ENCODE results near the gene MST1.

Gene MST1

GRCh38 chr3:49711489-49711888 lies 22.2 kb upstream of the MST1 start:
- 97 to 100% methylated on average over 4 to 5 of the region's 5 CpGs for WGBS, 2 experiments (ENCODE audit: insufficient coverage in 2 of 2)
- H3K36me3 ChIP-seq (ENCODE audit: control insufficient read depth, insufficient read depth, low read length), result peaks cover 3% of the 10 kb centered on the region
- no peak overlapping the region for H3K27ac ChIP-seq (ENCODE audit: low read depth, low read length, severe bottlenecking)
- H3K9me3 ChIP-seq (ENCODE audit: control insufficient read depth, low read length), result no peaks in the 10 kb centered on the region
- H3K4me1 ChIP-seq (ENCODE audit: control insufficient read depth, insufficient read depth, low read length, poor library complexity, severe bottlenecking), result no peaks in the 10 kb centered on the region
- H3K4me3 ChIP-seq (ENCODE audit: extremely low read depth, insufficient read depth, low read length, poor library complexity, severe bottlenecking), result no peak overlapping the region

- 92 to 96% methylated on average over 3 to 6 of the region's 8 CpGs for WGBS, 2 experiments (ENCODE audit: insufficient coverage in 2 of 2)
Measured at GRCh38 chr3:49709852-49710251, 20.6 kb upstream of the MST1 start.

GRCh38 chr3:49707113-49707480 lies 17.8 kb upstream of the MST1 start:
- peaks cover 23% of the 10 kb centered on the region for H3K36me3 ChIP-seq (ENCODE audit: control insufficient read depth, insufficient read depth, low read length)
- 90 to 98% methylated on average over 4 of the region's 4 CpGs for WGBS, 2 experiments (ENCODE audit: insufficient coverage in 2 of 2)
- H3K9me3 ChIP-seq (ENCODE audit: control insufficient read depth, low read length), result no peaks in the 10 kb centered on the region
- no peak overlapping the region for H3K4me3 ChIP-seq (ENCODE audit: extremely low read depth, insufficient read depth, low read length, poor library complexity, severe bottlenecking)
- no peaks in the 10 kb centered on the region for H3K4me1 ChIP-seq (ENCODE audit: control insufficient read depth, insufficient read depth, low read length, poor library complexity, severe bottlenecking)
- H3K27ac ChIP-seq (ENCODE audit: low read depth, low read length, severe bottlenecking), result no peak overlapping the region

More at GRCh38 chr3:49709852-49710251, 20.6 kb upstream of the MST1 start:
- Histone ChIP-seq H3K9me3 (ENCODE audit: control insufficient read depth, low read length) (no peaks in the 10 kb centered on the region), H3K27ac (ENCODE audit: low read depth, low read length, severe bottlenecking) (no peak overlapping the region), H3K4me1 (ENCODE audit: control insufficient read depth, insufficient read depth, low read length, poor library complexity, severe bottlenecking) (no peaks in the 10 kb centered on the region), H3K36me3 (ENCODE audit: control insufficient read depth, insufficient read depth, low read length) (peaks cover 6% of the 10 kb centered on the region), H3K4me3 (ENCODE audit: extremely low read depth, insufficient read depth, low read length, poor library complexity, severe bottlenecking) (no peak overlapping the region)

- Histone ChIP-seq H3K9me3 (ENCODE audit: control insufficient read depth, low read length) (no peaks in the 10 kb centered on the region), H3K4me1 (ENCODE audit: control insufficient read depth, insufficient read depth, low read length, poor library complexity, severe bottlenecking) (no peaks in the 10 kb centered on the region), H3K4me3 (ENCODE audit: extremely low read depth, insufficient read depth, low read length, poor library complexity, severe bottlenecking) (no peak overlapping the region), H3K36me3 (ENCODE audit: control insufficient read depth, insufficient read depth, low read length) (peaks cover 23% of the 10 kb centered on the region), H3K27ac (ENCODE audit: low read depth, low read length, severe bottlenecking) (no peak overlapping the region)
- WGBS, 2 experiments (ENCODE audit: insufficient coverage in 2 of 2), result 96 to 100% methylated on average over 8 to 9 of the region's 9 CpGs
Measured at GRCh38 chr3:49706456-49707112, 17.3 kb upstream of the MST1 start.

GRCh38 chr3:49705390-49705960 lies 16.2 kb upstream of the MST1 start:
- no peak overlapping the region for H3K4me3 ChIP-seq (ENCODE audit: extremely low read depth, insufficient read depth, low read length, poor library complexity, severe bottlenecking)
- no peaks in the 10 kb centered on the region for H3K9me3 ChIP-seq (ENCODE audit: control insufficient read depth, low read length)
- no peaks in the 10 kb centered on the region for H3K4me1 ChIP-seq (ENCODE audit: control insufficient read depth, insufficient read depth, low read length, poor library complexity, severe bottlenecking)
- H3K36me3 ChIP-seq (ENCODE audit: control insufficient read depth, insufficient read depth, low read length), result peaks cover 26% of the 10 kb centered on the region
- no peak overlapping the region for H3K27ac ChIP-seq (ENCODE audit: low read depth, low read length, severe bottlenecking)
- WGBS, 2 experiments (ENCODE audit: insufficient coverage in 2 of 2), result 97% methylated on average over 10 to 14 of the region's 17 CpGs

- no peaks in the 10 kb centered on the region for H3K9me3 ChIP-seq (ENCODE audit: control insufficient read depth, low read length)
- H3K27ac ChIP-seq (ENCODE audit: low read depth, low read length, severe bottlenecking), result no peak overlapping the region
- H3K36me3 ChIP-seq (ENCODE audit: control insufficient read depth, insufficient read depth, low read length), result peaks cover 33% of the 10 kb centered on the region
- WGBS, 2 experiments (ENCODE audit: insufficient coverage in 2 of 2), result 94 to 95% methylated on average over 7 to 8 of the region's 8 CpGs
- H3K4me1 ChIP-seq (ENCODE audit: control insufficient read depth, insufficient read depth, low read length, poor library complexity, severe bottlenecking), result no peaks in the 10 kb centered on the region
- H3K4me3 ChIP-seq (ENCODE audit: extremely low read depth, insufficient read depth, low read length, poor library complexity, severe bottlenecking), result no peak overlapping the region
Measured at GRCh38 chr3:49704629-49705028, 15.4 kb upstream of the MST1 start.

GRCh38 chr3:49703956-49704355 lies 14.7 kb upstream of the MST1 start:
- H3K4me1 ChIP-seq (ENCODE audit: control insufficient read depth, insufficient read depth, low read length, poor library complexity, severe bottlenecking), result peaks cover 5% of the 10 kb centered on the region
- WGBS, 2 experiments (ENCODE audit: insufficient coverage in 2 of 2), result 90 to 99% methylated on average over 4 to 7 of the region's 7 CpGs
- H3K9me3 ChIP-seq (ENCODE audit: control insufficient read depth, low read length), result no peaks in the 10 kb centered on the region
- no peak overlapping the region for H3K27ac ChIP-seq (ENCODE audit: low read depth, low read length, severe bottlenecking)
- H3K36me3 ChIP-seq (ENCODE audit: control insufficient read depth, insufficient read depth, low read length), result peaks cover 33% of the 10 kb centered on the region
- H3K4me3 ChIP-seq (ENCODE audit: extremely low read depth, insufficient read depth, low read length, poor library complexity, severe bottlenecking), result no peak overlapping the region

- Histone ChIP-seq H3K27ac (ENCODE audit: low read depth, low read length, severe bottlenecking) (no peak overlapping the region), H3K36me3 (ENCODE audit: control insufficient read depth, insufficient read depth, low read length) (peaks cover 33% of the 10 kb centered on the region), H3K4me3 (ENCODE audit: extremely low read depth, insufficient read depth, low read length, poor library complexity, severe bottlenecking) (no peak overlapping the region), H3K9me3 (ENCODE audit: control insufficient read depth, low read length) (no peaks in the 10 kb centered on the region), H3K4me1 (ENCODE audit: control insufficient read depth, insufficient read depth, low read length, poor library complexity, severe bottlenecking) (peaks cover 8% of the 10 kb centered on the region)
- 78 to 82% methylated on average over 9 to 10 of the region's 14 CpGs for WGBS, 2 experiments (ENCODE audit: insufficient coverage in 2 of 2)
Measured at GRCh38 chr3:49703443-49703927, 14.2 kb upstream of the MST1 start.

- Histone ChIP-seq H3K27ac (ENCODE audit: low read depth, low read length, severe bottlenecking) (no peak overlapping the region), H3K4me3 (ENCODE audit: extremely low read depth, insufficient read depth, low read length, poor library complexity, severe bottlenecking) (no peak overlapping the region), H3K36me3 (ENCODE audit: control insufficient read depth, insufficient read depth, low read length) (peaks cover 38% of the 10 kb centered on the region), H3K4me1 (ENCODE audit: control insufficient read depth, insufficient read depth, low read length, poor library complexity, severe bottlenecking) (peaks cover 8% of the 10 kb centered on the region), H3K9me3 (ENCODE audit: control insufficient read depth, low read length) (no peaks in the 10 kb centered on the region)
- WGBS, 2 experiments (ENCODE audit: insufficient coverage in 2 of 2), result 94 to 98% methylated on average over 10 of the region's 11 CpGs
Measured at GRCh38 chr3:49702672-49703071, 13.4 kb upstream of the MST1 start.

- H3K27ac ChIP-seq (ENCODE audit: low read depth, low read length, severe bottlenecking), result no peak overlapping the region
- H3K4me1 ChIP-seq (ENCODE audit: control insufficient read depth, insufficient read depth, low read length, poor library complexity, severe bottlenecking), result peaks cover 8% of the 10 kb centered on the region
- no peak overlapping the region for H3K4me3 ChIP-seq (ENCODE audit: extremely low read depth, insufficient read depth, low read length, poor library complexity, severe bottlenecking)
- H3K9me3 ChIP-seq (ENCODE audit: control insufficient read depth, low read length), result no peaks in the 10 kb centered on the region
- WGBS, 2 experiments (ENCODE audit: insufficient coverage in 2 of 2), result 71 to 83% methylated on average over 9 to 21 of the region's 21 CpGs
- peaks cover 38% of the 10 kb centered on the region for H3K36me3 ChIP-seq (ENCODE audit: control insufficient read depth, insufficient read depth, low read length)
Measured at GRCh38 chr3:49701388-49702077, 12.3 kb upstream of the MST1 start.
